RWPE2 (cell line): ENCODE results near the gene PLIN3.
A peak's percentile ranks its signal among the peaks of the same experiment; 100 is the strongest.
"Not testable (repeated sequence)": the region's sequence is repeated elsewhere in the genome, so short reads cannot be mapped to it uniquely, and the experiment has no call there.

Source experiments
- ATAC-seq: fragments of 200-7000 bp; cut with Tn5 transposase; 3 replicates; pipeline ENCODE4 v1.9.1; 2021; ENCODE audit warnings: low read depth
- DNase-seq: peaks from one replicate; pipeline ENCODE4 v3.0.0-alpha.2; 2020; ENCODE audit warnings: low spot score
- H3K27ac ChIP-seq: fragments of 450-650 bp; 2 replicates; pipeline ENCODE4 v1.5.1; 2017; ENCODE audit warnings: mild to moderate bottlenecking; ENCODE audit not compliant: poor library complexity, severe bottlenecking
- H3K27me3 ChIP-seq: fragments of 250-450 bp; sonication (Bioruptor Pico); 2 replicates; pipeline ENCODE4 v1.5.1; 2021; ENCODE audit warnings: mild to moderate bottlenecking, moderate library complexity; ENCODE audit not compliant: insufficient read depth, poor library complexity, severe bottlenecking
- H3K36me3 ChIP-seq: fragments of 250-450 bp; sonication (Bioruptor Pico); 2 replicates; pipeline ENCODE4 v1.5.1; 2020; ENCODE audit warnings: low read depth, mild to moderate bottlenecking, moderate library complexity
- H3K4me1 ChIP-seq: fragments of 250-450 bp; sonication (Bioruptor Pico); 2 replicates; pipeline ENCODE4 v1.5.1; 2021; ENCODE audit warnings: mild to moderate bottlenecking, moderate library complexity; ENCODE audit not compliant: insufficient read depth, poor library complexity, severe bottlenecking
- H3K4me3 ChIP-seq: fragments of 250-450 bp; sonication (Bioruptor Pico); 2 replicates; pipeline ENCODE4 v1.5.1; 2021; ENCODE audit warnings: mild to moderate bottlenecking, moderate library complexity; ENCODE audit not compliant: severe bottlenecking
- H3K9me3 ChIP-seq: fragments of 250-450 bp; sonication (Bioruptor Pico); 2 replicates; pipeline ENCODE4 v1.5.1; 2021; ENCODE audit warnings: mild to moderate bottlenecking, moderate library complexity; ENCODE audit not compliant: severe bottlenecking
- TF ChIP-seq, protein P1 (sequence below): fragments of 450-650 bp; IDR thresholded peaks from one replicate; pipeline ENCODE4 v1.5.1; 2017; ENCODE audit warnings: mild to moderate bottlenecking, moderate library complexity; ENCODE audit not compliant: poor library complexity, severe bottlenecking

The PLIN3 gene

DNA sequence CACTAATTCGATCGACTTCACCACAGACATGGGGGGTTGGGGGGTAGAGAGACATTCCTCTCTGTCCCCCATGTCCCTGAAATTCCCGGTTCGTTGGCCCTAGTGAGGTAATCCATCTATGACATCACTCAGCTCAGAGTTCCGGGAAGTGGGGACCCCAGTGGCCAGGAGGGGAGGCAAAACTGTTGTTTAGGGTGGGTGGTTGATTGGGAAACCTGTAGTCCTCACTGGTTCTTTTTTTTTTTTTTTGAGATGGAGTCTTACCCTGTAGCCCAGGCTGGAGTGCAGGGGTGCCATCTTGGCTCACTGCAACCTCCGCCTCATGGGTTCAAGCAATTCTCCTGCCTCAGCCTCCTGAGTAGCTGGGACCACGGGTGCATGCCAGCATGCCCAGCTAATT, 35.3 kb upstream of the PLIN3 start, which contains the start of gene ARRDC5:
Gene ARRDC5, minus strand, starts transcription at position 101 of the 400 bp plus-strand sequence. Its CDS starts 71 bp downstream, at position 30.
- no peak for ATAC-seq
- no peak for DNase-seq
- H3K27ac ChIP-seq, result no peak within 1 kb of the TSS
- no peak within 1 kb of the TSS for H3K4me3 ChIP-seq
- H3K4me1 ChIP-seq, result no peaks in the 10 kb centered on the region
- TF ChIP-seq, protein P1, sequence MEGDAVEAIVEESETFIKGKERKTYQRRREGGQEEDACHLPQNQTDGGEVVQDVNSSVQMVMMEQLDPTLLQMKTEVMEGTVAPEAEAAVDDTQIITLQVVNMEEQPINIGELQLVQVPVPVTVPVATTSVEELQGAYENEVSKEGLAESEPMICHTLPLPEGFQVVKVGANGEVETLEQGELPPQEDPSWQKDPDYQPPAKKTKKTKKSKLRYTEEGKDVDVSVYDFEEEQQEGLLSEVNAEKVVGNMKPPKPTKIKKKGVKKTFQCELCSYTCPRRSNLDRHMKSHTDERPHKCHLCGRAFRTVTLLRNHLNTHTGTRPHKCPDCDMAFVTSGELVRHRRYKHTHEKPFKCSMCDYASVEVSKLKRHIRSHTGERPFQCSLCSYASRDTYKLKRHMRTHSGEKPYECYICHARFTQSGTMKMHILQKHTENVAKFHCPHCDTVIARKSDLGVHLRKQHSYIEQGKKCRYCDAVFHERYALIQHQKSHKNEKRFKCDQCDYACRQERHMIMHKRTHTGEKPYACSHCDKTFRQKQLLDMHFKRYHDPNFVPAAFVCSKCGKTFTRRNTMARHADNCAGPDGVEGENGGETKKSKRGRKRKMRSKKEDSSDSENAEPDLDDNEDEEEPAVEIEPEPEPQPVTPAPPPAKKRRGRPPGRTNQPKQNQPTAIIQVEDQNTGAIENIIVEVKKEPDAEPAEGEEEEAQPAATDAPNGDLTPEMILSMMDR, result no peak
- no peaks in the 10 kb centered on the region for H3K9me3 ChIP-seq
- no peaks in the 10 kb centered on the region for H3K27me3 ChIP-seq
- no peaks in the 10 kb centered on the region for H3K36me3 ChIP-seq

DNA sequence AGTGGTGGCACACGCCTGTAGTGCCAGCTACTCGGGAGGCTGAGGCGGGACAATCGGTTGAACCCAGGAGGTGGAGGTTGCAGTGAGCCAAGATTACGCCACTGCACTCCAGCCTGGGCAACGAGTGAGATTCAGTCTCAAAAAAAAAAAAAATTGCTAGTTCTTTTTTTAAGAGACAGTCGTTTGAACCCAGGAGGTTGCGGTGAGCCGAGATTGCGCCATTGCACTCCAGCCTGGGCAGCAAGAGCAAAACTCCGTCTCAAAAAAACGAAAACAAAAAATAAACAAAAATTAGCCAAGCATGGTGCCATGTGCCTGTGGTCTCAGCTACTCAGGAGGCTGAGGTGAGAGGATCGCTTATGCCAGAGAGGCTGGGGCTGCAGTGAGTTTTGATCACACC, 33.4 kb upstream of the PLIN3 start:
- not testable (repeated sequence) for H3K4me3 ChIP-seq, H3K27me3 ChIP-seq, ATAC-seq, H3K4me1 ChIP-seq, DNase-seq, H3K9me3 ChIP-seq, H3K27ac ChIP-seq, H3K36me3 ChIP-seq

DNA sequence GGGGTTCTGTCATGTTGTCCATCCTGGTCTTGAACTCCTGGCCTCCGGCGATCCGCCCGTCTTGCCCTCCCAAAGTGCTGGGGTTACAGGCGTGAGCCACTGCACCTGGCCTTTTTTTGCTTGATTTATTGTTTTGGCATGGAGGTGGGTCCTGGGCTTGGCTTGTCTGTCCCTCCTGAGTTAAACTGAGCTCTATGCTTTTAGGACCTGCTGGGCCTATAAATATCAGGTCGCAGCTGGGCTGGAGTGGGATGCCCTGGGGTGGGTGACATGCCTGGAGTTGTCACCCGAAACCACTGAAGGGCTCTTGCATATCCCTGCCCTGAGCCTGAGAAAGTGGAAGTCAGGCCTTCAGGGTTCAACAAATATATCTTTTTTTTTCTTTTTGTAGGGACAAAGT, 29.7 kb upstream of the PLIN3 start:
- Histone ChIP-seq H3K9me3 (no peaks in the 10 kb centered on the region), H3K36me3 (no peaks in the 10 kb centered on the region), H3K4me1 (peaks cover 4% of the 10 kb centered on the region), H3K27me3 (no peaks in the 10 kb centered on the region), H3K27ac (no peak overlapping the region), H3K4me3 (no peak overlapping the region)
- DNase-seq, result no peak
- TF ChIP-seq, protein P1, result no peak
- ATAC-seq, result no peak

DNA sequence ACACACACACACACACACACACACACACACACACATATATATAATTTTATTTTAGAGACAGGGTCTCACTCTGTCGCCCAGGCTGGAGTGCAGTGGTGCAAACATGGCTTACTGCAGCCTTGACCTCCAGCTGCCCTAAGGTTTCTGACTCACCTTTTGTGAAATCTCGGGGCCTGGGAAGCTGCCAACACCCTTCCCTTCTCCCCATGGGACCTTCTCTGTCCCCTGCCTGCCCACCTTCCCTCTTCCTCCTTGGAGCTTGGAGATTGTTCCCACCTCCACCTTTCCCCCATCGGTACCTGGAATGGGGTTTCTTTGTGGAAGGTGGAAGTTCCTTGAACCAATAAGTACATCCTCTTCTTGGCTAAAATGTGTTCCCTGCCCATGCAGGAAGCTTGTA, 28.9 kb upstream of the PLIN3 start:
- no peak for DNase-seq
- Histone ChIP-seq H3K9me3 (no peaks in the 10 kb centered on the region), H3K27ac (peak overlapping the region; percentile 26), H3K27me3 (no peaks in the 10 kb centered on the region), H3K4me1 (peaks cover 4% of the 10 kb centered on the region), H3K36me3 (no peaks in the 10 kb centered on the region), H3K4me3 (no peak overlapping the region)
- TF ChIP-seq, protein P1, result no peak
- ATAC-seq, result peak; percentile 64; the same call in 1 of the 3 replicates

DNA sequence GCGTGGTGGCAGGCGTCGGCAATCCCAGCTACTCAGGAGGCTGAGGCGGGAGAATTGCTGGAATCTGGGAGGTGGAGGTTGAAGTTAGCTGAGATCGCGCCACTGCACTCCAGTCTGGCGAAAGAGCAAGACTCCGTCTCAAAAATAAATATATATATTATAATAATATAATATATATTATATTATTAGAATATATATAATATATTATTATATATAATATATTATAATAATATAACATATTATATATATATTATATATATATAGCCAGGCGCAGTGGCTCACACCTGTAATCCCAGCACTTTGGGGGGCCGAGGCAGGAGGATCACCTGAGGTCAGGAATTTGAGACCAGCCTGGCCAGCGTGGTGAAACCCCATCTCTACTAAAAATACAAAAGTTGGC, 25.5 kb upstream of the PLIN3 start:
- H3K4me3 ChIP-seq, H3K36me3 ChIP-seq, H3K27ac ChIP-seq, H3K4me1 ChIP-seq, DNase-seq, ATAC-seq, H3K9me3 ChIP-seq, H3K27me3 ChIP-seq: not testable (repeated sequence)

DNA sequence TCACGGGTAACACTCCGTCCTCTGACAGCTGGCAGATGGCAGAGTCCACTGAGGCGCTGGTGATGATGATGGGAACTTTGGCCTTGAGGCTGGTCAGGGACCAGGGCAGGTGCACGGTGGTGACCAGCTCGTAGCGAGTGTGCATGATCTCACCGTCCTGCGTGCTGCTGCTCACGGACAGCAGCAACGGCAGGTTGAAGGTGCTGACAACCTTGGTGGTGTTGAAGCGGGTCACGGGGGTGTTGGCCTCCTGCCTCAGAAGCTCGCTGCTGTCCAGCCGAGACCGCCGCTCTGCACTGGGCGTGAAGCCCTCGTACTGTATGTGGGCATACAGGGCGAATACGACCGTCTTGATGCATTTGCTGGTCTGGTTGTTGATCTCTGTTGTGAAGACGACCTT, 23.6 kb upstream of the PLIN3 start:
- H3K4me3 ChIP-seq, result no peak overlapping the region
- no peak overlapping the region for H3K27ac ChIP-seq
- no peak for ATAC-seq
- H3K9me3 ChIP-seq, result no peaks in the 10 kb centered on the region
- TF ChIP-seq, protein P1, result no peak
- no peaks in the 10 kb centered on the region for H3K36me3 ChIP-seq
- H3K27me3 ChIP-seq, result no peaks in the 10 kb centered on the region
- DNase-seq, result no peak
- H3K4me1 ChIP-seq, result peaks cover 4% of the 10 kb centered on the region
